GM23248 (cell line): ENCODE measurements around the gene ZNF10.

Experiments
- EZH2 ChIP-seq: fragments of 200-600 bp; sonication (generic); IDR thresholded peaks from 2 replicates; pipeline ENCODE4 v1.6.1; 2018; ENCODE audit warnings: antibody characterized with exemption, mild to moderate bottlenecking; ENCODE audit not compliant: insufficient read depth, poor library complexity, severe bottlenecking
- EZH2phosphoT487 ChIP-seq: fragments of 200-600 bp; sonication (generic); IDR thresholded peaks from 2 replicates; pipeline ENCODE4 v1.6.1; 2018; ENCODE audit warnings: antibody characterized with exemption, moderate library complexity, mild to moderate bottlenecking, low read depth; ENCODE audit not compliant: insufficient read depth

DNA sequence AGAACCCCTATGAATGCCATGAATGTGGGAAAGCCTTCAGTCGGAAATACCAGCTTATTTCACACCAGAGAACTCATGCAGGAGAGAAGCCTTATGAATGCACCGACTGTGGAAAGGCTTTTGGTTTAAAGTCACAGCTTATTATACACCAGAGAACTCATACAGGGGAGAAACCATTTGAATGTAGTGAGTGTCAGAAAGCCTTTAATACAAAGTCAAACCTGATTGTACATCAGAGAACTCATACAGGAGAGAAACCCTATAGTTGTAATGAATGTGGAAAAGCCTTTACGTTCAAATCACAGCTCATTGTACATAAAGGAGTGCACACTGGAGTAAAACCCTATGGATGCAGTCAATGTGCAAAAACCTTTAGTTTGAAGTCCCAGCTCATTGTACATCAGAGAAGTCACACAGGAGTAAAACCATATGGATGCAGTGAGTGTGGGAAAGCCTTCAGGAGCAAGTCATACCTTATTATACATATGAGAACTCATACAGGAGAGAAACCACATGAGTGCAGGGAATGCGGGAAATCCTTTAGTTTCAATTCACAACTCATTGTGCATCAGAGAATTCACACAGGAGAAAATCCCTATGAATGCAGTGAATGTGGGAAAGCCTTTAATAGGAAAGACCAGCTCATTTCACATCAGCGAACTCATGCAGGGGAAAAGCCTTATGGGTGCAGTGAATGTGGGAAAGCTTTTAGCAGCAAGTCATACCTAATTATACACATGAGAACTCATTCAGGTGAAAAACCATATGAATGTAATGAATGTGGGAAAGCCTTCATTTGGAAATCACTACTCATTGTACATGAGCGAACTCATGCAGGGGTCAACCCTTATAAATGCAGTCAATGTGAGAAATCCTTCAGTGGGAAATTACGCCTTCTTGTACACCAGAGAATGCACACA, 73.2 kb downstream of the ZNF10 start:
- TF ChIP-seq EZH2 (no peak), EZH2phosphoT487 (no peak)
